HG03139 (cell line): ENCODE measurements around the gene DEGS1.

ENCODE experiments used
- ATAC-seq: cut with Tn5 transposase; IDR thresholded peaks from one replicate; pipeline ENCODE4 v1.9.1; 2021; ENCODE audit not compliant: unreplicated experiment

The DEGS1 gene

DNA sequence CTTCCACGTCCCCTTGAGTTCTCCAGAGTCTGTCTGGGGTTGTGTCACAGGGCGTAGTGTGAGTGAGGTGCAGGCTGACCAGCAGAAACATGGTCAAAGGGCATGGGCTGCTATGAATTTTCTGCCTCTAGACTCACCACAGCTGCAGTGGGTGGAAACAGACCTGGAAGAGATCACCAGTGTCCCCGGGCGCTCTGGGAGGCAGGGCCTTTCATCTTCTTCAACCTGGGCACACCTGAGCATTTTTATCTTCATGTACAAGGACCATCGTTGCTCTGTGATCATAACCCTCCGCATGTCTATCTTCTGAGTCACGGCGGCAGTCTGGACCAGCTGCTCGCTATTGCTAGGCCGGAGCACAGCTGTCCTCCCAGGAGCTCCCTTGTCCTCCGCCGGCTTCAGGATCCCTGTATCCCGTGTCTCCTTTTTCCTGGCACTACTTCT, 29.6 kb downstream of the DEGS1 start:
- ATAC-seq: no peak

GRCh38 chr1:224213438-224214119, 30.5 kb downstream of the DEGS1 start:
- no peak for ATAC-seq

GRCh38 chr1:224216382-224216781, 33.3 kb downstream of the DEGS1 start:
- ATAC-seq: no peak

- ATAC-seq: no peak
These were observed 34.9 kb downstream of the DEGS1 start for GRCh38 chr1:224217655-224218623.

DNA sequence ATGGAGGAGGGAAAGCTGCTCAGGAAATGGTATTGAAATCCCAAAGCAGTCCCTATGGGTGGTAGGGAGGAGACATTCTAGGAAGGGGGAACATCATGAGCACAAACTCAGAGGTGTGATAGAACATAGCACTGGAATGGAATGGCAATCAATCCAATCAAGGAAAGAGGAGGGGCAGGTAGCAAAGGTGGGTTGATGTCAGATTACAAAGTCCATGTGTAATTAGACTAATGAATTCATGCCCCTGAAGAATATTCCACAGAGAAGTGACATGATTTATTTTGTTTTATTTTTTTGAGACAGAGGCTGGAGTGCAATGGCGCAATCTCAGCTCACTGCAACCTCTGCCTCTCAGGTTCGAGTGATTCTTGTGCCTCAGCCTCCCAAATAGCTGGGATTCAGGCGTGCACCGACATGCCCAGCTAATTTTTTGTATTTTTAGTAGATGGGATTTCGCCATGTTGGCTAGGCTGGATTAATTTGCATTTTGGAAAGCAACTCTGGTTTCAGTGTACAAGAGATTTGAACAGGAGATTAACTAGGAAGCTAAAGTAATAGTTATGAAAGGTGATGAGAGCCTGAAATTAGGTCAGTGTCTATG, 36.1 kb downstream of the DEGS1 start:
- ATAC-seq: no peak

- ATAC-seq: no peak
These were observed 36.6 kb downstream of the DEGS1 start for GRCh38 chr1:224219612-224220059.

DNA sequence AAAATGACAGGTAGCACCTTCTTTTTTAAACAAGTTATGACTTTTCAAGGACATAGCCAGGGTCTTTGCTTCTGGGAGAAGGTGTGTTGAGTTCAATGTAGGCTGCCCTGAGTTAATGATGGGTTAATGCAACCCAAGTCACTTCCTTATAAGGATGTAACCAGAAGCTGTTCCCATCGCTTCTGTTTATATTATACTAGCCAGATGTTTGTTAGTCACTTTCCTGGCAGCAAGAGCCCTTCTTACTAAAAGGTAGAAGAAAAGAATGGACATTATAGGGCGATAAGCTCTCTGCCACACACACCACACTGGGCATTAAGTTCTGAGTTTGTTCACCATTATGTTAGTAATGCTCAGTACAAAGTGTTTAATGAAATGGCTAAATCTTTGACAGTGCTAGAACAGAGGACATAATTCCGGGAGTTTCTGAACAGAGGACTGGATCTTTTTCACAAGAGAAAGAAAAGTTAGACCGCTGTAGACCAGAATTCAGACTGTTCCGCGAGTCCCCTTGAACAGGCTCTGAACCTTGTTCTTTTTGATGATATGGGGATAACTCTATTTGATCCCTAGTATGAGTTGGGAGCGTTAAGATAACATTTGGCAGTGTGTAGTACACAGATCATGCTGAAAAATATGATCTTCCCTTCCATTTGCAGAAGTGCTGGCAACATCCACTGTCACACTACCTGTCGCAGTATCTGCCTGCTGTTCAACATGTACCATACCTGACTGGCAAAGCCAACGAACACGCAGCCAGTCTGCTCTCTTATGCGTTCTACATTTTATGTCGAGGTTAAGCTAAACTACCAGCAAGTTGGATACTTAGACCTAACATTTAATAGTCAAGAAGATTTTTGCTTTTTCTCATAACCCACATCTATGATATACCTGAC, 41.0 kb downstream of the DEGS1 start:
- ATAC-seq: no peak

DNA sequence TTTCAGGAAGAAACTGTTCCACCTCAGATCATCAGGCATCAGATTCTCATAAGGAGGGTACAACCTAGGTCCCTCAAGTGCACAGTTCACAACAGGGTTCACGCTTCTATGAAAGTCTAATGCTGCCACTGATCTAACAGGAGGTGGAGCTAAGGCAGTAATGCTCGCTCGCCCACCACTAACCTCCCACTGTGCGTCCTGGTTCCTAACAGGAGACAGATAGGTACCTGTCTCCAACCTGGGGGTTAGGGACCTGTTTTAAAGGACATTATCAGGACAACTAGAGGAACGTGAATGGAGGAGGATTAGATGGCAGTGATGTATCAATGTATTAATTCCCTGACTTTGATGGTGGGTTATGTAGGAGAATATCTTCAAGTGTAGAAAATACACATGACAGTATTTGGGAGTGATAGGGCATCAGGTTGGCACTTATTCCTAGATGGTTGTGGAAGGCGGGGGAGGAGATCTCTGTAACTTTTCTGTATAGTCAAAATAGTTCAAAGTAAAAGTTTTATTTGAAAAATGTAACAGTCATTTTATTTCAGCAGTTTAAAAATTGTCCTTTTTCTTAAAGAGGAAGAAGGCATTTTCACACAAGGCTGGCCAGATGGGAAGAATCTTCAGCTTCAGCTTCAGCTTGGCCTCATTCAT, 43.9 kb downstream of the DEGS1 start:
- no peak for ATAC-seq

DNA sequence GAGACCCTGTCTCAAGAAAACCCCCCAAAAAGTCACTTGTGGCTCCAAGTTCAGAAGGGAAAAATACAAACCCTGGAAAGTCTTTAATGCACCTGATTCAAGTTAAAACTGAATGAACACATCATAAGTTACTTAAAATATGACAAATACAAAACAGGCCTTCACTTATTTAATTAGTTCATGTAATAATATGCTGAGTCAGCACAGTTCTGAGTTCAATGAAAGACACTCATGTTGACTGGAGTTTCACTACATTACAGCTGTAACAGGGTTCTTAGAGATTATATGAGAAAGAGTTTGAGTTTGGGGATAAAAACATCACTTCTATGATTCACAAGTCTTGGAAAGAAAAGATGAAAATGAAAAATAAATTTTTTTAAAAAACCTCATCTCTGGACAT, 51.0 kb downstream of the DEGS1 start:
- no peak for ATAC-seq

GRCh38 chr1:224235813-224236493, 52.9 kb downstream of the DEGS1 start:
- no peak for ATAC-seq

- ATAC-seq: no peak
These were observed 54.3 kb downstream of the DEGS1 start for GRCh38 chr1:224237119-224237881.

DNA sequence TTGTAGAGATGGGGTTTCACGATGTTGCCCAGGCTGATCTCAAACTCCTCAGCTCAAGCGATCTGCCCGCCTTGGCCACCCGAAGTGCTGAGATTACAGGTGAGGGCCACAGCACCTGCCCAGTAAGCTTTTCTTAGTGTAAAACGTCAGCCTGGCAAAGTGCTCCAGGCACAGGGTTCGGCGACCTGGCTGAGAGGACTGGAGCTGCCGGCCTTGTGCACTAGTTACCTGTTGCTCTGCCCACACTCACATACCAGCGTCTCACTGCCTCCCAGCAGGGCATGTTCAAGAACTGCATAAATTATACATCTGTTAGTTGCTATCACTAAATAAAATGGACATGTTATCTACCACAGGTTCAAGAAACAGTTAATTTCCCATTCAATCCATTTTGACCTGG, 55.2 kb downstream of the DEGS1 start:
- ATAC-seq: no peak

GRCh38 chr1:224238756-224239155, 55.7 kb downstream of the DEGS1 start:
- no peak for ATAC-seq
